Activated CD4-positive, alpha-beta T cell treated with anti-CD3 and anti-CD28 coated beads for 24 hours (primary cell): ENCODE measurements around the gene IGFBP2.
"Not testable (repeated sequence)": the region's sequence is repeated elsewhere in the genome, so short reads cannot be mapped to it uniquely, and the experiment has no call there.

Experiments used
- DNase-seq, 2 donors: peaks; one replicate each; pipeline ENCODE4 v3.0.0-alpha.2; 2020; ENCODE audit warnings: low read depth in 2 of 2

The IGFBP2 gene

DNA sequence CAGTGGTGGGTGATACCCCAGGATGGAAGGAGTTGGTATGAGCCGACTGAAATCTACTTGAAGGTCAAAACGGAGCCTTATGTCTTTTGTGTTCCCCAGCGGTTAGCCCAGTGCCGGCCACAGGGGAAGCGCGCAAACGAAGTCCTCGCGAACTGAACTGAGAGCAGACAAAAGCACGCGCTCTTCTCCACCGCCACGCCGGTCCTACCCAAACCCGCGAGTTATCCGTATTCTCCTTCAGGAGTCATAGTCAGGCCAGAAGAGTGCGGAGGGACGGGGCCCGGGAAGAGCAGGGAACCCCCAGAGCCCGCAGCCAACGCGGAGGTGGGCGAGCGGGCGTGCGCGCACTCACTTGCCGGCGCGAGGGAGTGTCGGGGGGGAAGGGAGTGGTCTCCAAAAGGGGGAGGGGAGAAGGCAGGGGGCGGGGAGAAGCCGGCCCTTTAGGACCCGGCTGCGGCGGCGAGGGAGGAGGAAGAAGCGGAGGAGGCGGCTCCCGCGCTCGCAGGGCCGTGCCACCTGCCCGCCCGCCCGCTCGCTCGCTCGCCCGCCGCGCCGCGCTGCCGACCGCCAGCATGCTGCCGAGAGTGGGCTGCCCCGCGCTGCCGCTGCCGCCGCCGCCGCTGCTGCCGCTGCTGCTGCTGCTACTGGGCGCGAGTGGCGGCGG is at the start of gene IGFBP2:
Gene IGFBP2, plus strand, starts transcription at position 469 of the 664 bp plus-strand sequence. Its CDS starts 104 bp downstream, at position 573.
- DNase-seq: peak in 1 of 2 donors; percentile 35

DNA sequence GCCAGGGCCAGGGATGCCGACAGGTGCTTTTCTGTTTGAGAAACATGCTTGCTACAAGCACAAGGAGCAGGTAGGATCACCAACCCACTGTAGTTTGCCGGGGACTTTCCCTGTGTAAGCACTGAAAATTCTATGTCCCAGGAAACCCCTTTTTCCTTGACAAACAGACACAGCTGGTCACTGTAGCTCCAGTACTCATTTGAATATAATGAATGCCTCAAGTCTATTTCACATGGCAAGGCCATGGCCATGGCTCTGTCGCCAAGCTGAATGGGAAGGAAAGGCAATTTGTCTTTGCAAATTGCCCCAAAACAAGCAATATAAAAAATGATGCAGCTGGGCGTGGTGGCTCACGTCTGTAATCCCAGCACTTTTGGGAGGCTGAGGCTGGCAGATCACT is 49.6 kb upstream of the IGFBP2 start:
- DNase-seq: no peak

DNA sequence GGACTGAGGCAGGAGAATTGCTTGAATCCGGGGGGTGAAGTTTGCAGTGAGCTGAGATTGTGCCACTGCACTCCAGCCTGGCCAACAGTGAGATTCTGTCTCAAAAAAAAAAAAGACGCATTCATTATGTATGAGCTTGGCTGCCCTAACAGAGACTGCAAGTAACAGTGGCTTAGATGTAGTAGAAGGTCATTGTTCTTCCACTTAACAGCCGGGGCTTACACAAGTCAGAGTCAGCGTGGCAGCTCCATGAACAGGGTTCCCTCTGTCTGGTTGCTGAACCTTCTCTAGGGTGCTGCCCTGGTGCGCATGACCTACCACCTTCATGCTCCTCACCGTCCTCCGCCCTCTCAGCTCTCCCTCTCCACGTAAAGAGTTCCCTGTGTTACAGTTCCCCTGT is 49.1 kb upstream of the IGFBP2 start:
- DNase-seq: no peak

- DNase-seq: no peak
Observed at GRCh38 chr2:216585441-216585840, 47.8 kb upstream of the IGFBP2 start.

GRCh38 chr2:216588861-216589710 is 44.1 kb upstream of the IGFBP2 start:
- no peak for DNase-seq

- DNase-seq: no peak
Observed at GRCh38 chr2:216589791-216590190, 43.4 kb upstream of the IGFBP2 start.

DNA sequence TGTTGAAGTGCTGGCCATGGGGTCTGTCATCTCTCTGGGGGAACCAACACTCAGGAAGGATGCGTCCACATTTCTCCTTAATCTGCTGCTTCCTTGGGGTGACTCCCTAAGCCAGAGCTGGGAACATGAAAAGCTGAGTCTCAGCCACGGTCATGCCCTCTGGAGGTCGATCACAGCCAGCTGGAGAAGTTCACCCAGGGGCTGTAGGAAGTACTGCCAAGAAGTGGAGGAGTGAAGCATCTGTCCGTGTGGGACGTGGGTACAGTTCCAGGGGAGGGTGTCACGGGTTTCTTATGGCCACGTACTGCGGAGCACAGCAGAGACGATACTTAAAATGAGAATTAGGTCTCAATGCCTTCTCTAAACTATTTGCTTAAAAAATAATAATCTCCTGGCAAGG is 42.4 kb upstream of the IGFBP2 start:
- DNase-seq: no peak

DNA sequence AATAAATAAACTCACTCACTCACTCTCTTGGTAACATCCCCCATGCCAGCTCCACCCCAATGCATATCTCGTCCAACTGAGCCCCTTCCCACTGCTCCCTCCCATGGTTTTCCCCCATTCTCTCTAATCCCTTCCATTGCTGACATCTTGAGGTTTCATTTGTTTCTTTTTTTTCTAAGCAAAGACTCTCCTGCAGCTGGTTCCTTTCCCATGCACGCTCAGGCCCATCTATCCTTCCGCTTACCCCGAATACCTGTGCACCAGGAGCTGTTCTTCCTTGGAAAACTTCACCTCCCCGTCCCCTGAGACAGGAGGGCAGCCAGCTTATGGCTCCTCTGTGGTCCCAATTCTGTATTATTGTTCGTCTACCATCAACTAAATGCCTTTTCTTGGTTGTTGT is 41.7 kb upstream of the IGFBP2 start:
- DNase-seq: no peak

- no peak for DNase-seq
Observed at GRCh38 chr2:216594081-216594480, 39.1 kb upstream of the IGFBP2 start.

- no peak for DNase-seq
Observed at GRCh38 chr2:216596236-216596979, 36.8 kb upstream of the IGFBP2 start.

DNA sequence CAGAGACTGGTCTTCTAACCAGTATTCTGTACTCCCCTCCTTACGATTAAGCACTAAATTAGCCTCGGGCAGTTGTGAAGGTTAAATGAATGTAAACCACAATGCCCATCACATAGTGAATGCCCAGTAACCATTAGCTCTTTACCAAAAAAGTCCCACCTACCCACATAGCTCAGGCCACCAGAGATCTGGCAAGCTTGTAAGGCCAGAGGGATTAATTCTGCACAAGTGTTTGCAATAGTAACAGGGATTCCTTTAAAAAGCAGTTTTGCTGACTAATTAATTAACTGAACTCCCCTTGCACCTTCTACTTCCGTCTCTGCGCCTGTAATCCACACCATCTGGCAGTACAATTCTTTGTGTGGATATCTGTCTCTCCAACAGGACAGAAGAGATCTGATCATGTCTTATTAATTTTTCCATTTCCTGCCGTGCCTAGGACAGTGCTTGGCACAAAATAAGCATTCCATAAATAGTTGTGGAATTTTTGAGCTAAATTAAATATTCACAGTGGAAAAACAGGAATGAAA is 36.2 kb upstream of the IGFBP2 start:
- DNase-seq: no peak

DNA sequence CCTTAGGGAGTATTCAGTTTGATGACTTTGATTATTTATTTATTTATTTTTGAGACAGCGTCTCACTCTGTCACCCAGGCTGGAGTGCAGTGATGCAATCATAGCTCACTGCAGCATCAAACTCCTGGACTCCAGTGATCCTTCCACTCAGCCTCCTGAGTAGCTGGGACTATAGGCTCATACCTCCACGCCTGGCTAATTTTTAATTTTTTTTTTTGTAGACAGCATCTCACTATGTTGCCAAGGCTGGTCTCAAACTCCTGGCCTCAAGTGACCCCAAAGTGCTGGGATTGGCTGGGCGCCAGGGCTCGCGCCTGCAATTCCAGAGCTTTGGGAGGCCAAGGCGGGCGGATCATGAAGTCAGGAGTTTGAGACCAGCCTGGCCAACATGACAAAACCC is 35.4 kb upstream of the IGFBP2 start:
- not testable (repeated sequence) for DNase-seq

- no peak for DNase-seq
Observed at GRCh38 chr2:216601632-216602409, 31.4 kb upstream of the IGFBP2 start.

DNA sequence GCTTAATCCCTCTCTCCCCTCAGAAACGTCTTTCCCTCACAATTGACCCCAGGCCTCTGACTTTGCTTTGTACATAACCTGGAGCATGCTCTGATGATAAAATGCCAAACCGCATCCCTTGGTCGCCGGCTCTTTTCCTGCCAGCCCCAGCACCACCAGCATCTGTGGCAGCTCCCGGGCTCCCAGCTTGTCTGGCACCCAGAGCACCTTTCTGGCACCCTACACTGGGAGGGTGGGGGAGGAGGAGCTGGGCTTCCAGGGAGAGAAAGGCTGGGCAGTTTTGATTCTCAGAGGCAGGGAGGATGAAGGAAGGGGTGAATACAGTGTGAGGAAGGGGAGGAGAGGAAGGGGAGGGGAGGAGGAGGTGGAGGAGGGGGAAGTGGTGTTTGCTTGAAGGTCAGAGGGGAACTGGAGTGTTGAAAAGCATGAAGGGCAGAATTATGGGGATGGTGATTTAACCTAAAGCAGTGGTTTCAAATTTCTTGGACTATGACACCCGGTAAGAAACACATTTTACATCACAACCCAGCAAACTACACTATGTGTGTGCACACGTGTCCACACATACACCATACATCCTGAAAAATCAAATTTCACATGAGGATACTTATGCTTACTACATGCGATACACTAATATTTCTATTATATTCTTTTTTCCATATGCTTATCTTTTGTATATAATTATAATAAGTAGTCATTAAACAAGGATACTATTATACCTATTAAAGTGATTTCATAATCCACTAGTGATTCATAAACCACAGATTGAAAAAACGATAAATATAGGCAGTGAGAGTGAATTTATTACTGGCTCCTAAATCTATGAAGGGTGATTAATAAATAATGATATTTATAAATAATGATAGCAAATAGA is 30.0 kb upstream of the IGFBP2 start:
- no peak for DNase-seq

DNA sequence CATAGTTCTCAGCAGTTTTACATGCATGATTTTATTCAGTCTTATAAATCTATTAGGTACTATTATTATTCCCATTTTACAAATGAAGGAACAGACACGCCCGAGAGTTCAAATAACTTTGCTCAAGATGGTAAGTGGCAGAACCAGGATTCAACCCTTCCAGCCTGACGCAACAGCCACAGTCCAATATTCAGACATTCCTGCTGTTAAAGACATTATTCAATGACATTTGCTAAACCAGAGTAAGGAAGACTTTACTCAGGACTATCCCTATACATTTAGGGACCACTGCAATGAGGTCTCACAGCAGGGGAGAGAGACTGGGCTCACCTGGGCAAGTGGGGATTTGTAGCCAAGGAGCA is 29.4 kb upstream of the IGFBP2 start:
- DNase-seq: no peak

DNA sequence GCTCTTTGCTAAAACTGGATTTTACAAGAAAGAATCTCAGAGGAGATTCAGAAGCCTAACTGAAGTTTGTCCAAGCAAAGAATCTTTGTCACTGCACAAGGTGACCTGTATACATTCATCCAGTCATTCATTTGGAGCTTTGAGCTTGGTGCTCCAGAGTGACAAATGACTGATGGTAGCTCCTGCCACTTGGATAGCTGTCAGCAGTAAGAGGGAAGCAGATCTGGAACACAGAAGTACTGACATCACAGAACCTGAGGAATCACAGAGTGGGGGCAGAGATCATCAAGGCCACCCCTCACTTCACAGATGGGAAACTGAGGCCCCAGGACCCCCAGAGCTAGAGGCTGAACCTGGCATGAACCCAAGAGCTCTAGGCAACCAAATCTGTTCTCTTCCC is 28.8 kb upstream of the IGFBP2 start:
- no peak for DNase-seq

GRCh38 chr2:216606551-216607276 is 26.5 kb upstream of the IGFBP2 start:
- DNase-seq: peak; percentile 18 to 71

DNA sequence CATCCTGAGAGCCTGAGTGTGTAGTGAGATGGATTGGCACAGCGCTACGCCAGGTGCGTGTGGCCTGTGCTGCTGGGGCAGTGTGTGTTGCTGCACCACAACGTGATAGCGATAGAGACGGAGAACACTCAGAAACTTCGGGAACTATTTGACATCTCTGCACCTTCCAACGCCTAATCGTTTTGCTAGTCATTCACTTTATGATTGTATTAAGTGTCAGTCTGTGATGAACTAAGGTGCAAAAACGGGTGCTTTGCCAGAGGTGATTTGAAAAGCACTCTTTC is 26.0 kb upstream of the IGFBP2 start:
- DNase-seq: no peak

DNA sequence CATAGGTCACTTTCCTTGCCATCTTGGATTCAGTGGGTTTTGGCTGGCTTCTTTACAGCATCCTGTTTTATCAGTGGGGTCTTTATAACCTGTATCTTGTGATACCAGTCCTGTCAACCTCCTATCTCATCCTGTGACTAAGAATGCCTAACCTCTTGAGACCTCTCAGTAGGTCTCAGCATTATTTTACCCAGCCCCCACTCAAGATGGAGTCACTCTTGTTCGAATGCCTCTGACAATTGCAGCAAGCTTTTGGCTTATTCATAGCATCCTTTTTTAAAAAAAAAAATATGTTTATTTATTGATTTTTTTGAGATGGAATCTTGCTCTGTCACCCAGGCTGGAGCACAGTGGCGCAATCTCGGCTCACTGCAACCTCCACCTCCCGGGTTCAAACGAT is 24.7 kb upstream of the IGFBP2 start:
- DNase-seq: no peak
